Liver (tissue), 9 donors: Measurements from ENCODE around the gene PAX5. TPM values are rescaled to one million over a fixed set of nuclear protein-coding genes. Genes with fewer than 3 reads are reported as not detected.

Source experiments
- DNase-seq: peaks from one replicate; pipeline ENCODE4 v3.0.0-alpha.2; 2017; ENCODE audit warnings: low spot score
- H3K27ac ChIP-seq, 2 donors: one replicate each; pipeline ENCODE4 v1.7.0; 2013; ENCODE audit warnings: inconsistent platforms in 2 of 2, low read length in 2 of 2, control low read depth in 1 of 2, low read depth in 1 of 2, mild to moderate bottlenecking in 1 of 2
- H3K27me3 ChIP-seq, 4 donors: one replicate each; pipeline versions ENCODE4 v1.6.1 to v1.7.0; 2013; ENCODE audit warnings: low read length in 3 of 4, inconsistent platforms in 1 of 4, mild to moderate bottlenecking in 1 of 4, moderate library complexity in 1 of 4; ENCODE audit not compliant: control insufficient read depth in 4 of 4, insufficient read depth in 4 of 4
- H3K36me3 ChIP-seq, 4 donors: one replicate each; pipeline versions ENCODE4 v1.6.1 to v1.7.0; 2013; ENCODE audit warnings: low read length in 3 of 4, mild to moderate bottlenecking in 3 of 4, low read depth in 1 of 4, moderate library complexity in 1 of 4; ENCODE audit not compliant: control insufficient read depth in 4 of 4, insufficient read depth in 3 of 4
- H3K4me1 ChIP-seq, 4 donors: one replicate each; pipeline versions ENCODE4 v1.6.1 to v1.7.0; 2013; ENCODE audit warnings: low read length in 3 of 4, mild to moderate bottlenecking in 3 of 4, moderate library complexity in 1 of 4; ENCODE audit not compliant: control insufficient read depth in 4 of 4, insufficient read depth in 4 of 4
- H3K4me3 ChIP-seq, 3 donors: one replicate each; pipeline versions ENCODE4 v1.6.1 to v1.7.0; 2013; ENCODE audit warnings: low read length in 3 of 3, control low read depth in 1 of 3, low read depth in 1 of 3, mild to moderate bottlenecking in 1 of 3
- H3K9ac ChIP-seq, 2 donors: one replicate each; pipeline ENCODE4 v1.7.0; 2013; ENCODE audit warnings: low read length in 2 of 2, mild to moderate bottlenecking in 2 of 2, moderate library complexity in 2 of 2, control low read depth in 1 of 2, low read depth in 1 of 2
- H3K9me3 ChIP-seq, 4 donors: one replicate each; pipeline versions ENCODE4 v1.6.1 to v1.7.0; 2013; ENCODE audit warnings: low read length in 3 of 4; ENCODE audit not compliant: control insufficient read depth in 4 of 4
- ATF3 ChIP-seq: IDR thresholded peaks from 2 replicates; pipeline ENCODE4 v1.6.1; 2016; ENCODE audit warnings: antibody characterized with exemption
- CTCF ChIP-seq: fragments of 150-350 bp; IDR thresholded peaks from 2 replicates; pipeline ENCODE4 v1.5.1; 2017; ENCODE audit warnings: improper control_type of control experiment, low read depth, low read length; ENCODE audit not compliant: missing input control
- EGR1 ChIP-seq, 2 donors: IDR thresholded peaks; 2 replicates each; pipeline ENCODE4 v1.6.1; 2016 to 2018; ENCODE audit warnings: antibody characterized with exemption in 2 of 2, low read depth in 2 of 2
- FOXA1 ChIP-seq: IDR thresholded peaks from 2 replicates; pipeline ENCODE4 v1.6.1; 2016; ENCODE audit warnings: antibody characterized with exemption
- FOXA2 ChIP-seq: IDR thresholded peaks from 2 replicates; pipeline ENCODE4 v1.6.1; 2016; ENCODE audit warnings: antibody characterized with exemption
- GABPA ChIP-seq, 2 donors: IDR thresholded peaks in 1 of 2; conservative IDR thresholded peaks in 1 of 2; 2 replicates each; pipeline ENCODE4 v1.6.1; 2016; ENCODE audit warnings: antibody characterized with exemption in 2 of 2, mild to moderate bottlenecking in 1 of 2, moderate library complexity in 1 of 2
- HNF4A ChIP-seq, 2 donors: conservative IDR thresholded peaks; 2 replicates each; pipeline ENCODE4 v1.6.1; 2016; ENCODE audit warnings: antibody characterized with exemption in 2 of 2, mild to moderate bottlenecking in 2 of 2
- HNF4G ChIP-seq: IDR thresholded peaks from 2 replicates; pipeline ENCODE4 v1.6.1; 2016; ENCODE audit warnings: antibody characterized with exemption
- JUND ChIP-seq, 2 donors: IDR thresholded peaks; 2 replicates each; pipeline ENCODE4 v1.6.1; 2016; ENCODE audit warnings: antibody characterized with exemption in 2 of 2
- MAX ChIP-seq: IDR thresholded peaks from 2 replicates; pipeline ENCODE4 v1.6.1; 2016; ENCODE audit warnings: antibody characterized with exemption
- NR2F2 ChIP-seq: IDR thresholded peaks from 2 replicates; pipeline ENCODE4 v1.6.1; 2016; ENCODE audit warnings: antibody characterized with exemption
- RAD21 ChIP-seq, 2 donors: IDR thresholded peaks; 2 replicates each; pipeline ENCODE4 v1.6.1; 2016; ENCODE audit warnings: antibody characterized with exemption in 2 of 2, mild to moderate bottlenecking in 2 of 2
- REST ChIP-seq: IDR thresholded peaks from 2 replicates; pipeline ENCODE4 v1.6.1; 2016; ENCODE audit warnings: antibody characterized with exemption, mild to moderate bottlenecking
- RXRA ChIP-seq, 2 donors: IDR thresholded peaks; 2 replicates each; pipeline ENCODE4 v1.6.1; 2017 to 2018; ENCODE audit warnings: antibody characterized with exemption in 2 of 2, mild to moderate bottlenecking in 1 of 2
- SP1 ChIP-seq: IDR thresholded peaks from 2 replicates; pipeline ENCODE4 v1.6.1; 2018; ENCODE audit warnings: antibody characterized with exemption, mild to moderate bottlenecking
- TAF1 ChIP-seq: conservative IDR thresholded peaks from 2 replicates; pipeline ENCODE4 v1.6.1; 2016; ENCODE audit warnings: antibody characterized with exemption, mild to moderate bottlenecking
- ZBTB33 ChIP-seq: IDR thresholded peaks from 2 replicates; pipeline ENCODE4 v1.6.1; 2016; ENCODE audit warnings: antibody characterized with exemption
- WGBS: extraction: QIAGEN DNeasy Blood & Tissue Kit; methylation state at CpG from one replicate; pipeline ENCODE4 v1.1.7; 2013; 5-methylcytosine and 5-hydroxymethylcytosine counted together
- polyA plus RNA-seq, 2 donors: library from polyadenylated mRNA; stranded (reverse) in 1 of 2; unstranded in 1 of 2; fragments of 200-250 nt in 1 of 2; fragments of >200 nt in 1 of 2; fragmentation: Nextera tagmentation in 1 of 2; extraction: Ambion mirVana in 1 of 2; gene quantifications; one replicate each; pipeline versions ENCODE4 v1.2.1 to v1.2.3, GENCODE V29; 2013 to 2015
- total RNA-seq, 2 donors: library from RNA; depleted of rRNA; stranded (reverse); fragments of >200 nt; gene quantifications; one replicate each; pipeline ENCODE4 v1.2.3, GENCODE V29; 2014
- donor health status: healthy.
- donor health status: healthy.
- donor health status: healthy.
- donor health status: healthy.
- donor health status: healthy.

The PAX5 gene
- total and polyA plus RNA-seq, 4 donors: 0.05 to 2.7 (median 0.11) TPM

- Histone ChIP-seq H3K27me3 (peaks cover 7 to 14% (median 10%) of the 10 kb centered on the region in 4 donors), H3K4me3 (no peak overlapping the region), H3K9ac (no peak overlapping the region), H3K27ac (no peak overlapping the region), H3K4me1 (peaks cover 0 to 8% (median 4%) of the 10 kb centered on the region in 4 donors), H3K9me3 (peaks cover 0 to 6% (median under 1%) of the 10 kb centered on the region in 4 donors), H3K36me3 (no peaks in the 10 kb centered on the region)
- DNase-seq: no peak
- 61% methylated on average over 3 of the region's 3 CpGs for WGBS
- TF ChIP-seq ATF3: no peak
Observed at GRCh38 chr9:37042421-37042820, 8.4 kb upstream of the PAX5 start.

GRCh38 chr9:37040508-37041127 lies 6.5 kb upstream of the PAX5 start:
- 80% methylated on average over 8 of the region's 8 CpGs for WGBS

More at GRCh38 chr9:37040508-37041127, 6.5 kb upstream of the PAX5 start:
- peaks cover 0 to 9% (median under 1%) of the 10 kb centered on the region in 4 donors for H3K9me3 ChIP-seq
- no peak overlapping the region for H3K27ac ChIP-seq
- no peak for DNase-seq
- H3K4me1 ChIP-seq: peaks cover 5 to 23% (median 17%) of the 10 kb centered on the region in 4 donors
- peaks cover 9 to 22% (median 14%) of the 10 kb centered on the region in 4 donors for H3K27me3 ChIP-seq
- H3K4me3 ChIP-seq: no peak overlapping the region
- no peaks in the 10 kb centered on the region for H3K36me3 ChIP-seq
- no peak overlapping the region for H3K9ac ChIP-seq
- no peak for TF ChIP-seq SP1
- no peak for TF ChIP-seq GABPA (IDR thresholded peaks at IDR 0.05 in 1 of 2, conservative IDR thresholded peaks at IDR 0.05 in 1 of 2)
- no peak for TF ChIP-seq RAD21 (IDR thresholded peaks at IDR 0.05)
- no peak for TF ChIP-seq TAF1
- no peak for TF ChIP-seq HNF4G
- TF ChIP-seq EGR1 (IDR thresholded peaks at IDR 0.05; ENCODE audit: low read depth in 2 of 2): no peak
- no peak for TF ChIP-seq FOXA2
- no peak for TF ChIP-seq ZBTB33
- TF ChIP-seq NR2F2: no peak
- TF ChIP-seq CTCF: no peak
- TF ChIP-seq JUND (IDR thresholded peaks at IDR 0.05): no peak
- TF ChIP-seq REST: no peak
- no peak for TF ChIP-seq RXRA (IDR thresholded peaks at IDR 0.05)
- TF ChIP-seq HNF4A (conservative IDR thresholded peaks at IDR 0.05): no peak
- TF ChIP-seq ATF3: no peak
- no peak for TF ChIP-seq FOXA1
- TF ChIP-seq MAX: no peak
